Retina (tissue), 1 donor: ENCODE results near the gene WNT9B.
"Not testable (repeated sequence)": the region's sequence is repeated elsewhere in the genome, so short reads cannot be mapped to it uniquely, and the experiment has no call there.

ENCODE experiments used
- DNase-seq: peaks from one replicate; pipeline ENCODE4 v3.0.0-alpha.2; 2016

The WNT9B gene

GRCh38 chr17:46916623-46917022 lies 65.2 kb downstream of the WNT9B start:
- DNase-seq: no peak

DNA sequence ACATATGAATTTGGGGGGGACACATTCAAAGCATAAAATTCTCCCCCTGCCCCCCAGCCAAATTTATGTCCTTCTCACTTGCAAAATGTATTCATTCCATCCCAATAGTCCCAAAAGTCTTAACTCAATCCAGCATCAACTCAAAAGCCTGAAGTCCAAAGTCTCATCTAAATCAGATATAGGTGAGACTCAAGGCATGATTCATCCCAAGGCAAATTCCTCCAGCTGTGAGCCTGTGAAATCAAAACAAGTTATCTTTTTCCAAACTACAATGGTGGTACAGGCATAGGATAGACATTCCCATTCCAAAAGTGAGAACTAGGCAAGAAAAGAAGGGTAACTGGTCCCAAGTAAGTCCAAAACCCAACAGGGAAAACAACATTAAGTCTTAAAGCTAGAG lies 65.7 kb downstream of the WNT9B start:
- no peak for DNase-seq

GRCh38 chr17:46917516-46917915 lies 66.1 kb downstream of the WNT9B start:
- DNase-seq: no peak

- not testable (repeated sequence) for DNase-seq
These were observed 70.6 kb downstream of the WNT9B start for GRCh38 chr17:46921962-46922361.

DNA sequence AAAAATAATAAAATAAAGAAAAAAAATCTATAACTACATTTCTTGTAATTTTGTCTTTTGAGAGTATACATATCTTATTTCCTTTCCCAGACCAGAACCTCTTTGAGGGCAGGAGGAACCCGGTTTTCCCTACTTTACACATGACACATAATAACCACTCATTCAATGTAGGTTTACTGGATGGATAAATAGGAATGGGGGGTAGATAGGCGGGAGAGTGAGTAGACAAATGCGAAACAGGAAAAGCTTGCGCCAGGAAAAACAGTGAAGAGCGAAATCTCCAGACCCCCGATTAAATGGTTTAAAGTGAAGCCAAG lies 71.1 kb downstream of the WNT9B start:
- no peak for DNase-seq

DNA sequence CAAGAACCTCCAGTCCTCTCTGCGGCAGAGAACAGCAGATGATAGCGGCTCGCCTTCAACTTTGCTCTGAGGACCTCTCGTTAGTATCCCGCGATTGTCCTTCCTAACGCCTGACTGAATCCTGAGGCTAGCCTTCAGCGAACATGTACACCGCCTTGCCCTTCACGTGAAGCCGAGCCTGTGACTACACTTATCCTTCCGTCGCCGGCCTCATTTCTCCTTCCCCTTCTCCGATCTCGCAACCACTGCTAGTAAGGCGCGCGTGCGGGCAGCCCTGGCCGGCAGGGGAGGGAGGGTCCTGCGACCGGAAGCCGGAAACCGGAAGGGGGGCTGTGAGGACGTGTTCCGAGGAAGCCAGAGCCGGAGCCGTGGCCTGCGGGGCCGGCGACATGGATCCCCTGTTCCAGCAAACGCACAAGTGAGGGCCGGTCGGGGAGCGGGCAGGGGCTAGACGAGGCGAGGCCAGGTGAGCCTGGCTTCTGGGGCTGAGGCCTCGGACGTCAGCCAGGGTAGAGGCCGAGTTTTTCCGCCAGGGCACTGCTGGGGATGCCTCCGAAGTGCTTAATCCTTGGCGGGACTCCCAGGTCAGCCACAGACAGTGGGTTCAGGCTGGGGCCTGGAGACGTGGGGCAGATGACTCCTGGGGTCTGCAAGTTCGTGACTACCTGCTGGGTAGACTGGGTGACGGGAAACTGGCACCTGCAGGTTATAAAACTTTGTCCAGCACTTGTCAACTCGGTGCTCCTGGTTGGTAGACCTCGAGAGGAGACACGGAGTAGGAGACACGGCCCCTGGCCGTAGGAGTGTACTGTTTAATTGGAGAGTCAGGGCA lies 71.6 kb downstream of the WNT9B start, which contains the start of gene GOSR2:
TSS of gene GOSR2 (plus strand) at position 357 of the 832 bp plus-strand sequence. CDS start at position 390, 33 bp downstream.
- peak; percentile 100 for DNase-seq

DNA sequence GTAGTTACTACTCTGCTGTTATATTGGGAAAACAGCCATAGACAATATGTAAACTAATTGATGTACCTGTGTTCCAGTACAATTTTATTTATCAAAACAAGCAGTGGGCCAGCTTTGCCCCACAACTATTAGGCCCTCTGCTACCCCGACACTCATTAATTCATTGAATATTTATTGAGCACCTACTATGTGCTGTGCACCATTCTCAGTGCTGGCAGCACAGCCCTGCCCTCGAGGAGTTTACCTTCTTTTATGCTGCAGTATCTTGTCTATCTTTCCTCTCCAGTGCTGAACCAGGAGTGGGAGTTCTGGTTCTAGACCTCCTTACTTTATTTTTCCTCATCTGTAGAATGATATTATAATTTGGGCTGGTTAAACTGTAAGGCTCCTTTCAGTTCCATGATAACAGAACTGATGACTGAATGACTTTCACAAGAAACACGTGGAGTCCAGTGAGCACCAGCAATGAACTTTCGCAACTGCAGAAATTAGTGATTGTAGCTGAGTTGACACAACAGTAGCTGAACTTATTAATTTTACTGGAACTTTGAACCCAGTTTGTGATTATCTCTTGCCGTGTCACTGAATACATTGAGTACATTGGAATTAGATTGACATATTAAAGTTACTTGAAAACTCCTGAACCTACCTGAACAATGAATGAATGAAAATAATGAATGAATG lies 73.9 kb downstream of the WNT9B start:
- DNase-seq: no peak

DNA sequence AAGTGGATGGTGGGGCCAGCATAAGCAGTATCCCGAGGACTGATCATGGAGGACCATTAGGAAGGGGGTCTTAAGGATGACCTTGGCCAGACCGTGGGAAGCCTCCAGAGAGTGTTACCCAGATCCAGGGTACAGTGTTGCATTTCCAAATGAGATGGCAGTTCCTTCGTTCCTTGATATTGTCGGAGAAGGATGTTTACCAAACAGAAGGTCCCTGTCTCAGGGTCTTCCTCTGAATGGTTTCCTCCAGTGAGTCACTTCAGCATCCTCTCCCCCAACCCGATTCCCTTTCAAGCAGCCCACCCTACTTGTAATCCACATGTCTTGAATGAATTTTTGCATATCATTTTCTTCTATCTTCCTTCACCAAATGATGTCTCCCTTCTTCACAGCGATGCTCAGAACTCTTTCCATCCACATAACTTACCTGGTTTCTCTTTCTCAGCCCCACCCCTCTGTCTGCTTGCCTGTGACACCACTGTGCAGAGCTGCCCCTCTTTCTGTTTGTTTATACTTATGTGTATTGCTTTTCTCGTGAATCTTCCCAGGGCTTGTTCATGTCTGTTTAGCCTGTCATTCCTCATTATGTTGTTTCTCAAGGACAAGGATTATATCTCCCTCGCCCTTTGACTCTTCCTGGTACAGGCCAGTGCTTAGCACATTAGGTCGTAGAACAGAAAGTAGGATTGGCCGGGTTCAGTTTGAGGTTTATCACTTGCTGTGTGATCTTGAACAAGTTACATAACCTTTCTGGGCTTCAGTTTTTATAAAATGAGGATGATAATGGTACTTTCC lies 77.3 kb downstream of the WNT9B start:
- no peak for DNase-seq

GRCh38 chr17:46929413-46929812 lies 78.0 kb downstream of the WNT9B start:
- DNase-seq: peak; percentile 65

DNA sequence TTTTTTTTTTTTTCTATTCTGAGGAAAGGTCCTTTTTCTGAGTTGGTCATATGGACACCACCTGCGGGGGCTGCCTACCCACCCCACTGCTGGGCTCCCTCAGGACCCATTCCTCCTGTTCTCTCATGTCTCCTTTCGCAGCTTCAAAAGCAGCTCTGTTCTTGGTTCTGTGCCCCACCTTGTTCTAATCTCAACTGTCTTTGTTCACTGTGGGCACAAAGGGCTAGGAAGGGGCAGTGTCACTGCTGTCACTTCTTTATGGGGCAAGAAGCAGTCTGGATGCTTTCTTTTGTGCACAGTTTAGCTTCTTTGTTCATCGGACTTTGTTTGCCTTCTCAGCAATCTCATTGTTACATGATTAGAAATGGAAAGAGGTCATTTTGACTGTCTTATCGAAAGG lies 78.7 kb downstream of the WNT9B start:
- DNase-seq: peak; percentile 53

- no peak for DNase-seq
These were observed 80.2 kb downstream of the WNT9B start for GRCh38 chr17:46931596-46931995.

DNA sequence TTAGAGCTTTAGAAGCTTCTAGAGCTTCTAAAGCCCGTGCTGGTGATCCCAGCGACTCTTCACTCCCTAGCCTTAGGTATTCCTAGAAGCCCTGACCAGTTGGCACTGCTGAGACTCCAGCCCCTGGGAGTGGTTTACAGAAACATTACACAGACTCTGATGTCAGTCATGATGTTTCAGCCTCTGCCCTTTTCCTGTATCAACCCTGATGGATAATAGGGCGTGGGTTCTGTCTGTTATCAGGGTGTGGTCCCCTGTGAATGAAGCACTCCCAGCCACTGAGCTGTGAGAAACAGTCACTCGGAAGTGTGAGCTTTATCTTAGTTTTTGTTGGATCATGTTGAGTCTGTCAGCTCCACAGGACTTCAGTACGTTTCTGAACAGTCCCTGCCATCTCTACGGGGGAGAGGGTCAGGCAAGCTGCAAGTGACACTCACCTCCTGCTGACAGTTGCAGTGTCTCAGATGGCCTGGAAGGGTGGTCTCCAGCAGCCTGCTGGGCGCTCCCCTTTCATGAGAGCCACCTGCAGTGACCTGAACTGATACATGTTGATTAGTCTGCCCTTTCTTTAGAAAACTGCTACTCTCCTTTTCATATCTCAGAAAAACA lies 84.4 kb downstream of the WNT9B start:
- no peak for DNase-seq
